GM18499 (cell line): ENCODE results near the gene KRT222.

ENCODE experiments used
- ATAC-seq: cut with Tn5 transposase; IDR thresholded peaks from one replicate; pipeline ENCODE4 v1.9.1; 2021; ENCODE audit warnings: moderate number of reproducible peaks; ENCODE audit not compliant: insufficient read depth, unreplicated experiment

KRT222 gene

DNA sequence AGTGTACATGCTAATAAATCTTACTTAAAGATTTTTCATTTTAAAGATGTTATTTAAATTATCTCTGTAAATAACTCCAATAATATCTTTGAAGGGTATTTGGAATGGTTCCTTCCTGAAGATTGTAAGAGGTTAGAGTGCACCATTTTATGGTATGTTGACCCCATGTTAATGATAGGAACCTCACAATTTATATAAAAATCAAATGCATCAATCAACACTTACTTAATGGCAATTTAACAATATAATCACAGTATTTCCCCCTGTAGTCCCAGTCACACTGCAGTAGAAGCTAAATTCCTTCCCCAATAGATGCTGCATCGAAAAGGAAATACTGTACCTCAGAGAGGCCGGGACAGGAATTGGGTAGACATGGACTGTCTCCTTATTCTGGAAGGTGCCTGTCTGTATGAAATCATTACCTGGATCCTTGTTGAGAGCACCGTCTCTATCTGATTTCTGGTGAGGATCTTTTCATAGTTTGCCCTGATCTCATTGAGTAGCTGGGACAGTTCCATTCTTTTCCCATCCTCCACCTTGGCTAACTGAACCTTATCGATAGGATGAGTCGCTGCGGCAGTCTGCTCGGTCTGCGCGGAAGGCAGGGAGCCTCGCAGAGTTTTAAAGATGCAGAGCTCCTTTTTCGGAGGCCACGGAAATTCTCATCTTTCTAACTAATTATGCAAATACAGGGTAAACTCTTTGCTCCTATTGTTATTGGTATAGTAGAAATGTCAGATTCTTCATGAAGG is at the start of gene KRT222:
Gene KRT222 (minus strand): TSS at position 596 of the 752 bp plus-strand sequence. CDS start 78 bp downstream, at position 518.
- ATAC-seq, result no peak

- no peak for ATAC-seq
Measured at GRCh38 chr17:40714473-40714872, 49.5 kb upstream of the KRT222 start.

GRCh38 chr17:40707745-40708144 is 42.8 kb upstream of the KRT222 start:
- no peak for ATAC-seq

GRCh38 chr17:40705584-40705983 is 40.6 kb upstream of the KRT222 start:
- no peak for ATAC-seq

- no peak for ATAC-seq
Measured at GRCh38 chr17:40703652-40704051, 38.7 kb upstream of the KRT222 start, which contains the start of gene KRT24. TSS of gene KRT24 (minus strand) at chr17:40703752. CDS start at chr17:40703693, 59 bp downstream.

DNA sequence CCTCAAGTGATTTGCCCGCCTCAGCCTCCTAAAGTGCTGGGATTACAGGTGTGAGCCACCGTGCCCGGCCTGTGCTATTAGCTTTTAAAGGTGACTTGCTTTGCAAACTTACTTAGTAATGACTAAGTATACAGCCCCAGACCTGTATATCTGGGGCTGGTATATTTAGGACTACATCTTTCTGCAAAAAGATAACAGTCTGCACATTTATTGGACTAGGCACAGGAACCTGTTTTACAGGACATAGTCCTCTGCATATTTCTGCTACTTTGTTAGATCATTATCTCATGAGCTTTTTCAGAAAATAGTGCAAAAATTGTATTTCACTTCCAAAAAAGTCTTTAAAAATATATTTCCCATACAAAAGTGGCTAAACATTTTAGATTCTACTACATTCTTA is 37.3 kb upstream of the KRT222 start:
- ATAC-seq, result no peak

DNA sequence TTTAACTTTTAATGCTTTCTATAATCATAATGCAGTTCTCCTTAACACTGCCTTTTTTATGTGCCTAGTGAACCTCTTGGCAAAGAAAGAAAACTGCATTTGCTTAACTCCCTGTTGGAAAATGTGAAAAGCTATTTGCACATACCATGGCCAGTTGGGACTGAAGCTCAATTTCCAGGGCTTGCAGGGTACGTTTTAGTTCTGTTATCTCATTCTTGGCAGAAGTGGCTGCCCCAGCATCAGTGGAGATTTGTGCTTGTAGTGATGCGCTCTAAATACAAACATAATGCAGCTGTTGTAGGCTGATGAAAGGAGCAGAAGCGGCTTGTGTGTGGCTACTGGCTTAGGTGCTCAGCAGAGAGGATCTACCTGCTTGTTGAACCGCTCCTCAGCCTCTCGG is 34.9 kb upstream of the KRT222 start:
- no peak for ATAC-seq

DNA sequence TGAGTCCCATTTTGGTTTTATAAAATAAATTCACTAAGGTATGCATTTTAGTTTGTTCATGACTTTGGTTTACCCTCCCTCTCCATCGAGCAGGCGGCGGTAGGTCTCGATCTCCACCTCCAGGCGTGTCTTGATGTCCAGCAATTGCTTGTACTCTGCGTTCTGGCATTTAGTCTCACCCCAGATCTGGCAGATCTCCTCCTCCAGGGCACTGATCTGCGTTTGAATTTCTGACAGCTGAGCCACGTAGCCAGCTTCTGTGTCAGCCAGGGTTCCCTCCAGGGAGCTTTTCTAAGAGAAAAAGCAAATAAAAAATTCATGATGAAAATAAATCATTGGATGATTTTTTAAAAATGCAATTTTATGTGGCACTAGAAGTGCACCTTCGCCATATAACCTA is 34.4 kb upstream of the KRT222 start:
- no peak for ATAC-seq

- no peak for ATAC-seq
Measured at GRCh38 chr17:40697297-40697696, 32.3 kb upstream of the KRT222 start.

- no peak for ATAC-seq
Measured at GRCh38 chr17:40696651-40697072, 31.7 kb upstream of the KRT222 start.

- ATAC-seq, result no peak
Measured at GRCh38 chr17:40695874-40696472, 31.0 kb upstream of the KRT222 start.

DNA sequence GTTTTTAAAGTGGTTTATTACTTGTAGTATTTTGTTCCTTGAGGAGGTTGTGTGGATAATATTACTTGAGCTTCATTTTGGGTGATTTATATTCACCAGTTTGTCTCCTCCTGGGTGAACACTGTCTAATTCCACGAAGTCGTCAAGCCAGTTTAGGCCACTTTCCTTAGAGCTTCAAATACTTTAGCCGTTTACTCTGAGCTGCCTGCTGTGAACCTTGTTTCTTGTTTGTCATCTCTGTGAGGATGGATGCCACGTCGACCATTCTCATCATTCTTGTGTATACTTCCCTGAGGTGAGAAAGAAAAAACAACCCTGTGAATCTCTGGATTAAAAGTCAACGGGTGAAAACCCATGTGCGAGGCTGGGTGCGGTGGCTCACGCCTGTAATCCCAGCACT is 29.6 kb upstream of the KRT222 start:
- no peak for ATAC-seq

DNA sequence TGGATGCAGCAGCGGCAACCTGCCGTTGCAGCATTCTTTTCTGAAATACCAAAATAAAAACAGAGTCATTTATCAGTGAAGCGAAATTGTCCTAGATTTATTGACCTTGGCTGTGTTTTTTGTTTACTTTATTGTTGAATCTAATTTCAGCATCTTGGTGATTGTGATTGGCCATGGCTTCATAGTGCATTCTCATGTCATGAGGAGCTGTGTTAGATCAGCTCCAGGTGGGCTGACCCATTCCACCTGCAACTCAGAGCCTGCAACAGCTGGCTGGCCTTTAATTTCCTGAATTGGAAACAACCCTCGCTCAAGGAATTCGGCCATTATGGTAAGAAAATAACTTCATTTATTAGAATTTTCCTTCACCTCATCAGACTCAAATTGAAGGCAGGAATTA is 22.1 kb upstream of the KRT222 start:
- no peak for ATAC-seq

DNA sequence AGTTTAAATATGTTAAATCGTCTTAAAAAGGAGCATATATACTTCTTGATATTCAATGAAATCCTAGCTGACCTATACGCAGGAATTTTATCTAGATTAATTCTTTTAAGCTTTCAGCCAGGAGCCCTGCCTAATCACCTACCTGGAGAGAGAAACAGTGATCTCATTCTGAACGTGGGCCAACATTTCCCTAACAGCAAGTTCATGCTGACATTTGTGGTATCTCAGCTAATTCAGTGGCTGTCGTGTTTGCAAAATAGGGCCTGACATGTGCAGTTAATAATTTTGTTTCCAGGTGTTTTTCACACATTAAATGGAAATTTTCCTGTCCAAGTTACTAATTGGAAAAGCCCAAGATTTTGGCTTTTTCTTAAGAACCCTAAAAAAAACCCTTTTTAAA is 21.2 kb upstream of the KRT222 start:
- no peak for ATAC-seq

DNA sequence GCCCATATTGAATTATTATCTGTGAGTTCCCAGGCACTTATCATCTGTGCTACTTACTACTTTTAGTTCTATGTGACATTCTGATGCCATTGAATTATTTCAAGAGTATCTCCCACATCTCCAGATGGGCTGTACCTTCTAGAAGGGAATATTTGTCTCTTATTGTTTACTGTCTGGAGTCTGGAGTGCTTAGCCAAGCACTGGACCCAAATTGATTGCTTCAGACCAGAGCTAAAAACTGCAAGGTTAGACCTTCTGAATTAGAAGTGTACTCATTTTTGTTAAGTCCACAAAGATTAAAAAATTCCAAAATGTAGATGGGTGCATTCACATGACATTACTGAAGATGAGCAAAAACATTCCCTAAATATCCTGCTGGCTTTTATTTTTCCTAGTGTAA is 16.0 kb upstream of the KRT222 start:
- ATAC-seq, result no peak

- no peak for ATAC-seq
Measured at GRCh38 chr17:40679523-40679907, 14.5 kb upstream of the KRT222 start.

GRCh38 chr17:40678902-40679522 is 14.0 kb upstream of the KRT222 start:
- no peak for ATAC-seq

- ATAC-seq, result no peak
Measured at GRCh38 chr17:40675905-40676304, 10.9 kb upstream of the KRT222 start.

- ATAC-seq, result no peak
Measured at GRCh38 chr17:40672654-40673053, 7.7 kb upstream of the KRT222 start.

DNA sequence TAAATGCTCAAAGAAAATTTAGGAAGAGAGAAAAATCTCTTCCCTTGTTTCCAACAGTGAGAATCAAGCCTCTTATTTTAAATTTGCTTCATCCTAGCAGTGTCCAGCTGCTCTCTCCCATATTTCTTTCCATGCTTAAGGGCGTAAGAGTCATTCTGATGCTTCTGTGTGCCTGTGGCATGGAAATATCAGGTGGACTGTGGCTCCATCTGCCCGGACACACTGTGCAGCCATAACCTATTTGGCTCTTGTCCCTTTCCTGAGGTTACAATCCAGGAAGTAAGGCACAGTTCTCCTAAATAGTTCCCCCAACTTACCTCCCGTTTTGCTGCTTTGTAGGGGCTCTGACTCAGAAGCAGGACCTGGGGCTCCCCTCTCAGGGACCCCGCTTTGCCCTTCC is 6.3 kb upstream of the KRT222 start:
- no peak for ATAC-seq

- no peak for ATAC-seq
Measured at GRCh38 chr17:40666331-40666730, 1.4 kb upstream of the KRT222 start.

- no peak for ATAC-seq
Measured at GRCh38 chr17:40663252-40663651, 1.7 kb downstream of the KRT222 start.
